Fibroblast of upper back skin (primary cell): ENCODE data around the gene NHERF2.

Source experiments
- DNase-seq: peaks from one replicate; pipeline ENCODE4 v3.0.0-alpha.2; 2013

The NHERF2 gene

GRCh38 chr16:2042986-2043666, 16.4 kb downstream of the NHERF2 start:
- DNase-seq = no peak

GRCh38 chr16:2043667-2044451, 17.2 kb downstream of the NHERF2 start:
- DNase-seq = no peak

- no peak for DNase-seq
Measured at GRCh38 chr16:2044541-2044940, 17.8 kb downstream of the NHERF2 start.

GRCh38 chr16:2045965-2046892, 19.5 kb downstream of the NHERF2 start:
- DNase-seq = no peak

DNA sequence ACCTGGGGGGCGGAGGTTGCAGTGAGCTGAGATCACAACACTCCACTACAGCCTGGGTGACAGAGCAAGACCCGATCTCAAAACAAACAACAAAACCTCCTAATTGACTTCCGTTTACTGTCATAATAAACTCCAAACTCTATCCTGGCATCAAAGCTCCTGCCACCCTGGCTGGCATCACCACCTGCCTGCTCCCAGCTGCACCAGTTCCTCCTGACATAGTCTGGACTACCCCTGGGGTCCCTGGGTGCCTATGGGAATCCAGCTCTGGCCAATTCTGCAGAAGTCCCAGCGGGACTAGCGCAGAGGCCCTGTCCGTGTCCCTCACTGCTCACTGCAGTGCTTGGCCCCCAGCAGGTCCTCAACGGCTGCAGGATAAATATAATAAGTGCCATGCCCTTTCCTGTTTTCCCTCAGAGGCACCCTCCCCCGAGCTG, 20.2 kb downstream of the NHERF2 start:
- no peak for DNase-seq

DNA sequence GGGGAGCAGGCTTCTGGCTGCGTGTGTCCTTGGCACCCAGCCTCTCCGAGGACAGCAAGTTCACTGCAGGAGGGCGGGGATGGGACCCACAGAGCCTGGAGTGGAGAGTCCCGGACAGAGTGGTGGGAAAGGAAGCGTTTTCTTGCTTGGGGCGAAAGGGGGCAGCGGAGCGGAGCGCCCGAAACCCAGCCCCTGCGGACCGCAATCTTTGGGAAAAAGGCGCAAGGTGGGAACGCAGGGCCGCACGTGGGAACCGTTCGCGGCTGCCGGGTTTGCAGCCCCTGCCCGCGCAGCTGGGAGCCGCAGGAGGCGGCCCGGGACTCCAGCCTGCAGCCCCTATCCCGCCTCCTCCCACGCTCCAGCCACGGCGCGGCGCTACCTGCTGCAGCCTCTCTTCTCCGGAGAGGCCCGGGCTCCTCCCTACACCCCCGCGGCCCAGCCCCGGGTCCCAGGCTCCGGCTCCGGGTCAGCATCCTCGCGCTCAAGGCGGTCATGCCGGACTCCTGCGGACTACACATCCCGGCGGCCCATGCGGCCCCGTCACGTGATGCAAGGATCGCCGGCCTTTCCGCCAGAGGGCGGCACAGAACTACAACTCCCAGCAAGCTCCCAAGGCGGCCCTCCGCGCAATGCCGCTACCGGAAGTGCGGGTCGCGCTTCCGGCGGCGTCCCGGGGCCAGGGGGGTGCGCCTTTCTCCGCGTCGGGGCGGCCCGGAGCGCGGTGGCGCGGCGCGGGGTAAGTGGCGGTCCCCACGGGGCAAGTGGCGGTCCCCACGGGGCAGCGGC, 20.8 kb downstream of the NHERF2 start, which contains the start of the genes NTHL1 and TSC2:
Gene NTHL1 (minus strand): TSS at position 505 of the 786 bp plus-strand sequence. CDS start 11 bp downstream, at position 494.
Gene TSC2 (plus strand): TSS at position 656 of the 786 bp plus-strand sequence. CDS start 631 bp downstream, outside the sequence.
- peak; percentile 93 for DNase-seq

GRCh38 chr16:2048116-2048543, 21.4 kb downstream of the NHERF2 start:
- DNase-seq = no peak

DNA sequence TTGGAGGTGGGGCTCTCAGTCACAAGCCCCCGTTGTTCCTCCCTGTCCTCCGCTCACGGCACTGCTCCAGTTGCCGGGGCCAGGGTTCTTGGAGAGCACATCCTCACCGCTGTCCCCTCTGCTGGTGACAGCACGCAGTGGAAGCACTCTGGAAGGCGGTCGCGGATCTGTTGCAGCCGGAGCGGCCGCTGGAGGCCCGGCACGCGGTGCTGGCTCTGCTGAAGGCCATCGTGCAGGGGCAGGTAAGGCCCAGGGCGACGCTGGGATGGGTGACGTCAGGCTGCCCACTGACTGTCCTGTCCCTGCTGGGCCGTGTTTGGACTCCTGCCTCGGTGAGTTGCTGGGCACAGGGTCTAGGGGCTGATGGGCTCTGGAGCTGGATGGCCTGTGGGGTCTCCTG, 26.5 kb downstream of the NHERF2 start:
- no peak for DNase-seq

- no peak for DNase-seq
Measured at GRCh38 chr16:2053897-2054296, 27.2 kb downstream of the NHERF2 start.

- DNase-seq = no peak
Measured at GRCh38 chr16:2054543-2055245, 28.0 kb downstream of the NHERF2 start.

DNA sequence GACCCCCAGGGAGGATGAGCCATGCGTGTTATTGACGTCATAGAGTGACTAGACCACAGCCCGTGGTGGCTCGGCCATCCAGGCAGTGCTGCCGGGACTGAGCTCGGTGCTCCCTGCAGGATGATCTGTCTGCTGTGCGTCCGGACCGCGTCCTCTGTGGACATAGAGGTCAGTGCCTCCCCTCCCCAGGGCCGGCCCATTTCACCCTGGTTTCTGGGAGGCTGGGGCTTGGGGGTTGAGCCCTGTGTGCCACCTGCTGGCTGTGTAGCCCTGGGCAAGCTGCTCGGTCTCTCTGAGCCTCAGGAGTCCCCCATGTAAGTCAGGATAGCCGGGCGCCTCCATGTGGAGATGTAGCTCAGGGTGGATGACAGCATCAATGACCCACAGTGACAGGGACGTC, 29.4 kb downstream of the NHERF2 start:
- DNase-seq = no peak

- DNase-seq = no peak
Measured at GRCh38 chr16:2056681-2057407, 30.1 kb downstream of the NHERF2 start.

DNA sequence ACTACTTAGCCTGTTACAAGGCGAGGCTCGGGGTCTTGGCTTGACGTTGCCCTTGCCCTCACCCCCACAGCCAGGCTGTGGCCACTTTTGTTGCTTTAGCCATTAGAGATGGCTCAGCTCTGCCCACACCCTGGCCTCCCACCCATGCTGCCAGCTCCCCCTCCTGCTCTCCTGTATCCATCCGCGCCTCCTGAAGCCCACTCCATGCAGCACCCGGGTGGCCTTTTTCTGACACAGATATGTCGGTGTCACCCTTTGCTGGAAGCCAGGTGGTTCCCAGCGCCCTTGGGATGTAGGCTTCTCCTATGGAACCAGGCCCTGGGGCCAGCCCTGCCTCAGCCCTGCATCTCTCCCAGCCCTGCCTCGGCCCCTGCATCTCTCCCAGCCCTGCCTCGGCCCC, 30.7 kb downstream of the NHERF2 start:
- no peak for DNase-seq

- DNase-seq = no peak
Measured at GRCh38 chr16:2058420-2058819, 31.7 kb downstream of the NHERF2 start.

DNA sequence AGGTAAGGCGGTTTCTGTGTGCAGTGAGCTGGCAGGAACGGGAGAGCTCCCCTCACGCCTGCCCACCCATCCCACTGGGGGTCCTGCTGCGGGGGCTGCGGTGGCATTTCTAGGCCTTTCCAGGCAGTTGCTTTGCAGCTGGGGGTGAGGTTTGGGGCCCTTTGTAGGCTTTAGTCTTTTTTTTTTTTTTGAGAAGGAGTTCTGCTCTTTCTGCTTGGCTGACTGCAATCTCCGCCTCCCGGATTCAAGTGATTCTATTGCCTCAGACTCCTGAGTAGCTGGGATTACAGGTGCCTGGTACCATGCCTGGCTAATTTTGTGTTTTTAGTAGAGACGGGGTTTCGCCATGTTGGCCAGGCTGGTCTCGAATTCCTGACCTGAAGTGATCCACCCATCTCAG, 32.2 kb downstream of the NHERF2 start:
- DNase-seq = no peak

DNA sequence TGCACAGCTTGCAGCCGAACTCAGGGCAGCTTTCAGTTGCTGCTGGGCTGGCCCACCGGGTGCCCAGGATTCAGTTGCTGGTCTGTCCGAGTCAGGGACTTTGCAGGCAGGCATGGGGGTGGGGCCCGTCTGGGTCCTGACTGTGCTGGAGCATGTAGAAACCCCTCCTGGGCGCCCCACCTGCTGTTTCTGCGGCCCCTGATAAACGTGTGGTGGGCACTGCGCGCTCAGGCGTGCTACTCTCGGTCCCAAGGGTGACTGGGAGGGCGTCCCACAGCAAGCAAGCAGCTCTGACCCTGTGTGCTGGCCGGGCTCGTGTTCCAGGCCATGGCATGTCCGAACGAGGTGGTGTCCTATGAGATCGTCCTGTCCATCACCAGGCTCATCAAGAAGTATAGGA, 33.6 kb downstream of the NHERF2 start:
- DNase-seq = no peak

- DNase-seq = no peak
Measured at GRCh38 chr16:2061023-2061422, 34.3 kb downstream of the NHERF2 start.

DNA sequence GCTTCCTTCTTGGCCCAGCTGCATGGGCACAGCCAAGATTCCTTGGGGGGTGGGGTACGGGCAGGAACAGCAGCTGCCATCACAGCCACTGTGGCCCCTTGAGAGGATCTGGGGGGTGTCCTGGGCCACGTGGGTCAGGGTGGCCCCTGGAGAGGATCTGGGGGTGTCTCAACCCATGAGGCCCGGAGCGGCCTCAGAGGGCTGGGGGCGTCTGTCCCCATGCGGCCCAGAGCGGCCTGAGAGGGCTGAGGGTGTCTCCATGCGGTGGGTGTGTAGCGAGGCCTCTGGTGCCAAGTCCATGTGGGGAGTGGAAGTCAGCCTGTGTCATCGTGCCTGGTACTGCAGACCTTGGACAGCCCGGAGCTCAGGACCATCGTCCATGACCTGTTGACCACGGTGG, 34.8 kb downstream of the NHERF2 start:
- no peak for DNase-seq

DNA sequence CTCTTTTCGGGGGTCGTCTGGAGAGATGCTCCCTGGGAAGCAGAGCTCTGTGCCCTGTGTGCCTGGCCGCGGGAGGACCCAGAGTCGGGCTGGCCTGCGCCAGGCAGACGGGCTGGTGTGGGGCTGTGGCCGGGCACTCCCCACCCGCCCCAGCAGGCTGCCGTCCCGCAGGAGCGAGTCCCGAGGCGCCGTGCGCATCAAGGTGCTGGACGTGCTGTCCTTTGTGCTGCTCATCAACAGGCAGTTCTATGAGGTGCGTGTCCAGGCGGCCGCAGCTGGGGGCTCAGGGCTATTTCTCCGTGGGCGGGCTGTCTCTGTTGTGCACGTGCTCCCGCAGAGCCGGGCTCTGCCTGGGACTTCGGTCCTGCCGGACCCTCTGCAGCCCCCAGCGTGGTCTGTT, 36.1 kb downstream of the NHERF2 start:
- no peak for DNase-seq

DNA sequence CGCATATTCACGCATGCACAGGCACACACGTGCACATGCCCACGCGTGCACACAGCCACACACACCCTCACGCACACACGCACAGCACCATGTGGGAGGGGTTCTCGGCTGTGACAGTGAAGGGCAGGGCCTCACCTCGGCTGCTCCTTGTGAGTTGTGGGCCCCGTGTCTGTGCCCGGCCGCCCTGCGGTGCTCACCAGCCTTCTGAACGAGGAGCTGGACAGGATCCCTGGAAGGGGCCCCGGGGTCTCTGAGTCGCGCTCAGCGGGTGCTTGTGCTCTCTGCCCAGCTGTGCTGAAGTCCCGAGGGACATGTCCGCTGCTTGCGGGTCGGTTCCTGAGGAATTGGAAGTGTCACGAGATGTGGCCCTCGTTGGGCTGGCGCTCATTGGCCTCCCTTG, 37.2 kb downstream of the NHERF2 start:
- no peak for DNase-seq
